GM06990 (cell line): ENCODE measurements around the gene GREM1.

Experiments used
- DNase-seq: peaks from one replicate; pipeline ENCODE4 v3.0.0-alpha.2; 2011; ENCODE audit not compliant: insufficient read length; ENCODE audit errors: extremely low read depth
- H3K27me3 ChIP-seq: replicated peaks from 2 replicates; pipeline ENCODE4 v1.6.0; 2011; ENCODE audit warnings: low read length; ENCODE audit not compliant: control insufficient read depth, insufficient read depth
- H3K36me3 ChIP-seq: 2 replicates; pipeline ENCODE4 v1.5.1; 2011; ENCODE audit warnings: low read length; ENCODE audit not compliant: control insufficient read depth, insufficient read depth
- H3K4me3 ChIP-seq: replicated peaks from 2 replicates; pipeline ENCODE4 v1.5.1; 2011; ENCODE audit warnings: low read depth, mild to moderate bottlenecking, control low read depth, low read length
- CTCF ChIP-seq: IDR thresholded peaks from 2 replicates; pipeline ENCODE4 v1.5.1; 2011; ENCODE audit warnings: low read length, control low read depth, mild to moderate bottlenecking, inconsistent platforms; ENCODE audit not compliant: insufficient read depth, poor library complexity, severe bottlenecking

GREM1 gene

GRCh38 chr15:32682977-32683630 is 34.7 kb upstream of the GREM1 start:
- H3K27me3 ChIP-seq, result no peaks in the 10 kb centered on the region
- TF ChIP-seq CTCF, result no peak
- H3K36me3 ChIP-seq, result no peaks in the 10 kb centered on the region
- no peak for DNase-seq
- no peak overlapping the region for H3K4me3 ChIP-seq

- Histone ChIP-seq H3K36me3 (no peaks in the 10 kb centered on the region), H3K4me3 (no peak overlapping the region), H3K27me3 (no peaks in the 10 kb centered on the region)
- no peak for DNase-seq
- no peak for TF ChIP-seq CTCF
Measured at GRCh38 chr15:32683906-32684584, 33.8 kb upstream of the GREM1 start.

GRCh38 chr15:32685576-32685975 is 32.2 kb upstream of the GREM1 start:
- no peak for DNase-seq
- Histone ChIP-seq H3K4me3 (no peak overlapping the region), H3K27me3 (no peaks in the 10 kb centered on the region), H3K36me3 (no peaks in the 10 kb centered on the region)
- TF ChIP-seq CTCF, result no peak

GRCh38 chr15:32687556-32687955 is 30.2 kb upstream of the GREM1 start:
- H3K27me3 ChIP-seq, result no peaks in the 10 kb centered on the region
- no peak for TF ChIP-seq CTCF
- no peaks in the 10 kb centered on the region for H3K36me3 ChIP-seq
- no peak for DNase-seq
- H3K4me3 ChIP-seq, result no peak overlapping the region

GRCh38 chr15:32688151-32688639 is 29.6 kb upstream of the GREM1 start:
- H3K27me3 ChIP-seq, result no peaks in the 10 kb centered on the region
- no peak overlapping the region for H3K4me3 ChIP-seq
- no peak for DNase-seq
- no peak for TF ChIP-seq CTCF
- no peaks in the 10 kb centered on the region for H3K36me3 ChIP-seq
